ENCODE results near the gene CDKN1B. TPM values are rescaled to one million over a fixed set of nuclear protein-coding genes. Genes with fewer than 3 reads are reported as not detected.

Gene CDKN1B
- total RNA-seq, 2 experiments from 2014 or later: 352 TPM

DNA sequence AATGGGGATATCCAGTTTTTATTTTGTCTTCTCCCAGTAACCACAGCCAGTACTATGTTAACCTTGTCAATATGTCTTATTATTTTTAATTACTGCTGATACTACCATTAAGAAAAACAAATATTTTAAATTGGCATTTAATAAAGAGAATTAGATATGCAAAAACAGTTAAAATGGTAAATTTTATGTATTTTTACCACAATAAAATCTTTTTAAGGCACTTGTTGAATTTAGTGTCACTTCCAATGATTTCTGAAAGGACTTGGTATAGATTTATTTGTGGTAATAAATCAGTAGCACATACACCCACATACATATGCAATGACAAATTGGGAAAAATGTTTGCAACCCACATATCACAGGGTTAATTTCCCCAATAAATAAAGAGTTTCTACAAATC is 14.0 kb downstream of the CDKN1B start:
- H3K9me3 ChIP-seq (ENCODE audit: control insufficient read depth in 1 of 2, insufficient read depth in 1 of 2, low read length in 2 of 2): no peaks in the 10 kb centered on the region
- DNase-seq (no peak), ATAC-seq (ENCODE audit: poor library complexity) (no peak)
- intact Hi-C loops (cut with DNase I, micrococcal nuclease): no loop called here
- CTCF ChIA-PET: no interaction called here
- H3K27me3 Mint-ChIP-seq: no peaks in the 10 kb centered on the region
- no peak overlapping the region for H3K4me3 Mint-ChIP-seq
- POLR2A ChIA-PET: interaction anchor here (1.5 kb wide), 1 partner anchor 15 kb away, joined by 5 read pairs; the partner anchor contains the start of gene CDKN1B
- peaks cover 7% of the 10 kb centered on the region for H3K36me3 ChIP-seq (ENCODE audit: insufficient read depth, low read length)
- H3K27ac ChIP-seq (ENCODE audit: low read depth in 1 of 2, low read length in 2 of 2): no peak overlapping the region
- peaks cover 67% of the 10 kb centered on the region for H3K4me1 Mint-ChIP-seq (ENCODE audit: low read depth)
- H3K36me3 Mint-ChIP-seq (ENCODE audit: low read depth): peaks cover 27% of the 10 kb centered on the region
- H3K4me1 ChIP-seq (ENCODE audit: insufficient read depth, low read length): peaks cover 52% of the 10 kb centered on the region
- H3K27ac Mint-ChIP-seq: no peak overlapping the region
- TF ChIP-seq, protein P1, sequence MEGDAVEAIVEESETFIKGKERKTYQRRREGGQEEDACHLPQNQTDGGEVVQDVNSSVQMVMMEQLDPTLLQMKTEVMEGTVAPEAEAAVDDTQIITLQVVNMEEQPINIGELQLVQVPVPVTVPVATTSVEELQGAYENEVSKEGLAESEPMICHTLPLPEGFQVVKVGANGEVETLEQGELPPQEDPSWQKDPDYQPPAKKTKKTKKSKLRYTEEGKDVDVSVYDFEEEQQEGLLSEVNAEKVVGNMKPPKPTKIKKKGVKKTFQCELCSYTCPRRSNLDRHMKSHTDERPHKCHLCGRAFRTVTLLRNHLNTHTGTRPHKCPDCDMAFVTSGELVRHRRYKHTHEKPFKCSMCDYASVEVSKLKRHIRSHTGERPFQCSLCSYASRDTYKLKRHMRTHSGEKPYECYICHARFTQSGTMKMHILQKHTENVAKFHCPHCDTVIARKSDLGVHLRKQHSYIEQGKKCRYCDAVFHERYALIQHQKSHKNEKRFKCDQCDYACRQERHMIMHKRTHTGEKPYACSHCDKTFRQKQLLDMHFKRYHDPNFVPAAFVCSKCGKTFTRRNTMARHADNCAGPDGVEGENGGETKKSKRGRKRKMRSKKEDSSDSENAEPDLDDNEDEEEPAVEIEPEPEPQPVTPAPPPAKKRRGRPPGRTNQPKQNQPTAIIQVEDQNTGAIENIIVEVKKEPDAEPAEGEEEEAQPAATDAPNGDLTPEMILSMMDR (IDR thresholded peaks at IDR 0.05): no peak
- H3K4me3 ChIP-seq (ENCODE audit: low read length): no peak overlapping the region
- no peaks in the 10 kb centered on the region for H3K9me3 Mint-ChIP-seq
- no peaks in the 10 kb centered on the region for H3K27me3 ChIP-seq (ENCODE audit: control insufficient read depth in 1 of 2, insufficient read depth in 2 of 2, low read length in 2 of 2)

GRCh38 chr12:12731785-12732184 is 14.6 kb downstream of the CDKN1B start:
- no peak for DNase-seq
- H3K4me3 Mint-ChIP-seq: peak overlapping the region; percentile 57
- POLR2A ChIA-PET: interaction anchor here (1.5 kb wide), 1 partner anchor 15 kb away, joined by 5 read pairs; the partner anchor contains the start of gene CDKN1B

GRCh38 chr12:12733118-12733517 is 15.9 kb downstream of the CDKN1B start:
- peaks cover 18% of the 10 kb centered on the region for H3K36me3 Mint-ChIP-seq (ENCODE audit: low read depth)

More at GRCh38 chr12:12731785-12732184, 14.6 kb downstream of the CDKN1B start:
- H3K27me3 Mint-ChIP-seq: no peaks in the 10 kb centered on the region
- Histone ChIP-seq H3K36me3 (ENCODE audit: insufficient read depth, low read length) (peaks cover 7% of the 10 kb centered on the region), H3K9me3 (ENCODE audit: control insufficient read depth in 1 of 2, insufficient read depth in 1 of 2, low read length in 2 of 2) (no peaks in the 10 kb centered on the region), H3K27me3 (ENCODE audit: control insufficient read depth in 1 of 2, insufficient read depth in 2 of 2, low read length in 2 of 2) (no peaks in the 10 kb centered on the region), H3K4me1 (ENCODE audit: insufficient read depth, low read length) (peaks cover 54% of the 10 kb centered on the region), H3K27ac (ENCODE audit: low read depth in 1 of 2, low read length in 2 of 2) (no peak overlapping the region), H3K4me3 (ENCODE audit: low read length) (no peak overlapping the region)
- H3K4me1 Mint-ChIP-seq (ENCODE audit: low read depth): peaks cover 66% of the 10 kb centered on the region
- CTCF ChIA-PET: no interaction called here
- H3K9me3 Mint-ChIP-seq: no peaks in the 10 kb centered on the region
- intact Hi-C loops (cut with DNase I, micrococcal nuclease): no loop called here
- no peak for ATAC-seq (ENCODE audit: poor library complexity)
- H3K27ac Mint-ChIP-seq: peak overlapping the region; percentile 62
- peaks cover 21% of the 10 kb centered on the region for H3K36me3 Mint-ChIP-seq (ENCODE audit: low read depth)
- TF ChIP-seq, protein P1 (IDR thresholded peaks at IDR 0.05): no peak

More at GRCh38 chr12:12733118-12733517, 15.9 kb downstream of the CDKN1B start:
- intact Hi-C loops (cut with DNase I, micrococcal nuclease): no loop called here
- Histone ChIP-seq H3K9me3 (ENCODE audit: control insufficient read depth in 1 of 2, insufficient read depth in 1 of 2, low read length in 2 of 2) (no peaks in the 10 kb centered on the region), H3K4me3 (ENCODE audit: low read length) (no peak overlapping the region), H3K4me1 (ENCODE audit: insufficient read depth, low read length) (peaks cover 52% of the 10 kb centered on the region), H3K27me3 (ENCODE audit: control insufficient read depth in 1 of 2, insufficient read depth in 2 of 2, low read length in 2 of 2) (no peaks in the 10 kb centered on the region), H3K36me3 (ENCODE audit: insufficient read depth, low read length) (peaks cover 4% of the 10 kb centered on the region), H3K27ac (ENCODE audit: low read depth in 1 of 2, low read length in 2 of 2) (no peak overlapping the region)
- DNase-seq (no peak), ATAC-seq (ENCODE audit: poor library complexity) (no peak)
- Mint-ChIP-seq H3K4me3 (peak overlapping the region; percentile 31), H3K27me3 (no peaks in the 10 kb centered on the region), H3K9me3 (no peaks in the 10 kb centered on the region), H3K4me1 (ENCODE audit: low read depth) (peaks cover 68% of the 10 kb centered on the region), H3K27ac (peak overlapping the region; percentile 34)
- TF ChIP-seq, protein P1 (IDR thresholded peaks at IDR 0.05): no peak
- ChIA-PET CTCF (no interaction called here), POLR2A (interaction anchor here (0.9 kb wide), 1 partner anchor 17 kb away, joined by 4 read pairs; no protein-coding TSS in a partner anchor)

All from CD4-positive, alpha-beta T cell (primary cell).